GM19328 (cell line): ENCODE measurements around the gene RUNDC1.

Experiments
- ATAC-seq: cut with Tn5 transposase; IDR thresholded peaks from one replicate; pipeline ENCODE4 v1.9.1; 2021; ENCODE audit warnings: mild to moderate bottlenecking, moderate library complexity; ENCODE audit not compliant: unreplicated experiment

RUNDC1 gene

DNA sequence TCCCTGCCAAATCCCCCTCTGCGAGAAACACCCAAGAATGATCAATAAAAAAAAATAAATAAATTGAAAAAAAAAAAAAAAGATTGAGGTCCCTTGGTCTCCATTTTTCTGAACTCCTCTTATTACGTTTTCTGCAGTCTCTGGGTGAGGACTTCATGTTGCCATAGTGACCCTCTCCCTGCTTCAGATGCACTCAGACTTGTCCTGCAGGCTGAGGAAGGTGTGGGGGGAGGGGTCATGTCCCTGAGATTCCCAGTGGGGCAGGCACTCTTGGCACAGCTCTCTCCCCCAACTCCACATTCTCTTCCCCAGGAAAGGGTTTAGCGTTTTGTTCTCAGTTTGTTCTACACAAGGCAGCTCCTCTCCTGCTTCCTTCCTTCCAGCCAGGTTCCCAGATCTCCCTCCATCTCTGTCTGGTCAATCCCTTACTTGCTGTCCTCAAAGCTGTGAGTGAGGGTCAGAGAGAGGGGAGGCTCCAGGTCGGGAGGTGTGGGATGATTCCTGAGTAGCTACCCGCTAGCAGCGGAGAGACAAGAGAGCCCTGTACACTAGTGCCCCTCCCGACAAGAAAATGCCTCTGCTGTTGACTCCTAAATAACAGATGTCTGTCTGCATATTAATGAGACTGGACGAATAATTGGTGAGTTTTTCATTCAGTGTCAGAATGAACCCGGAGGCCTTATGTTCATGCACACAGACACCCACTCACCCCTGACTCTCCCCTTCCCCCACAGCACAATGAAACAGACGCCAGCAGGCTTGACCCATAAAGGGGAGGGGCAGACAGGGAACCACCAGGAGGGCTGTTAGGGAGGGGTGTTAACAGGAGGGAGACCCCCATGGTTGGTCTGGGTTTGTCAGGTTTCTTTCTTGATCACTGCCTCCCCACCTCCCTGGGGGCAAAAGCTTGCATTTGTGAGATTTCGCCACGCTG is 53.9 kb downstream of the RUNDC1 start:
- no peak for ATAC-seq

DNA sequence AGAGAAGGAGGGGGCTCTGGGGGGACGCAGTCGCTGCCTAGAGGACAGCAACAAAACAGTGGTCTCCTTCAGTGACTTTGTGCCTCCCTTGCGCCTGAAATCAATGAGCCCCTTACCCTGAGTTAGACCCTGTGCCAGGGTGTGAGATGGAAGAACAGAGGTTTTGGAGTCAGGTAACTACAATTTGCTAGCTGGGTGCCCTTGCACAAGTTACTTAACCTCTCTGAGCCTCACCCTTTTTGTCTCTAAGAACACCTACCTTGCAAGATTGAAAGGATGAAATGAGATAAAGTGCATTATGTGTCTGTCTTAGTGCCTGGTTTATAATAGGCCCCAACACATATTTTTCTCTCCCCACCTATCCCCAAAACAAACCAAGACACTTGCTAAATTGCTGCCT is 54.5 kb downstream of the RUNDC1 start:
- ATAC-seq = no peak

DNA sequence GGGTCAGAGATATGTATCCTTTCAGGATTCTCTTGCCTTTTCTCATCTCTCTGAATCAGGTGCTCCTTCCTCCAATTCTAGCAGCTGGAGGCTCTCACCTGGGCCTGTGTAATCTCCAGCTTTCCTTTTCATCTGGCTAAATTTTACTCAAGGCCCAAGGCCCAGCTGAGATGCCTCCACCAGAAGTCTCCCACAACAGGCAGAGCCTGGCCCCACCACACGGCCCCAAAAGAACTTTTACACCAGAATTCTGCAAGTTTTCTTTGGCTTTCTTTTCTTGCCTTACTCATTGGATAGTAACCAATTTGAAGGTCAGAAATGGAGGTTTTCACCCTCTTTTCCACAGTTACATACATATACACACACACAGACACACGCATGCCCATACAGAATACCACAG is 59.3 kb downstream of the RUNDC1 start:
- no peak for ATAC-seq

DNA sequence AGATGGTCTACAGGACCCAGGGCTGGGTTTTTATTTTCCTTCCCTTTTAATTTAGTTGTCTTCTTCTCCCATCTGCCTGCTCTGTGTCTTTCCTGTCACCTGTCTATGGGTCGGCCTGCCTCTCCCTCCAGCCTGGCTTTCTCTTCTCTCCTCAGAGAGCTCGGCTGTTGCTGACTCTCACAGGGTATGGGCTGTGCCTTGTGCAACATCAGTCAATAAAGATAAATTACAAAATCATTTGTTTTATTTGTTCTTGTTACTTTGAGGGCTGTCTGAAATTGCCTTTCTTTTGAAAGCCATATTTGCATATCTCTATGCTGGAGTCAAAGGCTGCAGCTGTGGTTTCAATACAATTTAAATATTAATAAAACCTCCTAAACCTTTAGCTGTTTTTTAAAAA is 60.3 kb downstream of the RUNDC1 start:
- no peak for ATAC-seq

DNA sequence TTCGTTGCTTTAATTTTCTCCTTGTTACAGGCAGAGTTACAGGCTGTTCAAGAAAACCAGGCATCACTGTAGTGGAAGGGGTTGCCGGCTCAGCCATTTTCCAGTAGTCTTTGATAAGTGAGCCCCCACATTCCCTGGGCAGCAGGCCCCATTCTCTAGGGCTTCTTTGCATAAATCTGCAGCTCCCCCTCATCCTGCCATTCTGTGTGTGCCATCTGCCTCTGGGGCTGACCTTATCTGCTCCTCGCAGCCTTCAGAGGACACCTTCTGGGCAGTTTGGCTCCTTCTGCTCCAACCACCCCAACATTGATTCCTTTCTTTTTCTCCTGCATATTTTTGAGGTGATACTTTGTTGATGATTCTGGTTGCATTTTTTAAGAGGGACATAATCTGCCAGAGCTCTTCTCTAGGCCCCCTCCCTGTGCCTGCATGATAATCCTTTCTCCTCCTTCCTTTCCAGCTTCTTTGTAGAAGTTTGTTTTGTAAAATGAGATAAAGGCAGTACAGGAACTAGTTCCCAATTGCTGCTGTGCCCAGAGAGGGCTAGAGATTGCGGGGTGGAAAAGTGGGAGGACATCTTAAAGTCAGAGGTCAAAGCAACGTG is 61.8 kb downstream of the RUNDC1 start:
- no peak for ATAC-seq
